ENCODE results near the gene RNF114.

DNA sequence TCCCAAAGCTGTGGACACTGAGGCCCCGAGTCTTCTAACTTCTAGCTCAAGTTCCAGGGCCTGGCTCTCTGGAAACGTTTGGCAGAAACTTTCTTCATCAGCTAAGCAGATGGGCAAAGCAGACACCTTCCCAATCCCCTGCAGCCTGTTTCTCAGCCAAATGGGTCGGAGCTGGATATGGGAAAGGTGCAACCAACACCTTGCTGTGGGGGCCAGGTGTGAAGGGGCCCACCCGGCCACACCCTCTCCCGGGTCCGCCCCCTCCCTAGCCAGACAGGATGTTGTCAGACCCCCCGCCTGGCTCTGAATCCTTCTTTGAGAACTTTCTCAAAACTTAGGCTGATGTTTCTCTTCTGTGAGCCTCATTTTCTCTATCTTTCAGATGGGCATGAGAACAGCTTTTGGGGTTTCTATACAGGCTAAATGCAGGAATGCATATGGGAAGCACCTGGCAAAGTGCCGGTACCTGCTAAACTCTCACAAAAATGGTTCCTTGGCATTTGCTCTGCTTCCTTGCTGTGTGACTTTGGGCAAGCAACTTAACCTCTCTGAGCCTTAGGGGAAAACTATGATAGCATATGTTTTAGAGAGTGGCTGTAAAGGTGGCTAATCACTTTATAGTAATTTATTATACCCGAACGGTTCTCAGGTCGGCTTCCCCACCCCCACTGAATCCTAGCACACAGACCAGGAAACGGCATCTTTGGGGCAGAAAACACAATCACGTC lies 48.4 kb downstream of the RNF114 start:
- TF ChIP-seq, protein P1, sequence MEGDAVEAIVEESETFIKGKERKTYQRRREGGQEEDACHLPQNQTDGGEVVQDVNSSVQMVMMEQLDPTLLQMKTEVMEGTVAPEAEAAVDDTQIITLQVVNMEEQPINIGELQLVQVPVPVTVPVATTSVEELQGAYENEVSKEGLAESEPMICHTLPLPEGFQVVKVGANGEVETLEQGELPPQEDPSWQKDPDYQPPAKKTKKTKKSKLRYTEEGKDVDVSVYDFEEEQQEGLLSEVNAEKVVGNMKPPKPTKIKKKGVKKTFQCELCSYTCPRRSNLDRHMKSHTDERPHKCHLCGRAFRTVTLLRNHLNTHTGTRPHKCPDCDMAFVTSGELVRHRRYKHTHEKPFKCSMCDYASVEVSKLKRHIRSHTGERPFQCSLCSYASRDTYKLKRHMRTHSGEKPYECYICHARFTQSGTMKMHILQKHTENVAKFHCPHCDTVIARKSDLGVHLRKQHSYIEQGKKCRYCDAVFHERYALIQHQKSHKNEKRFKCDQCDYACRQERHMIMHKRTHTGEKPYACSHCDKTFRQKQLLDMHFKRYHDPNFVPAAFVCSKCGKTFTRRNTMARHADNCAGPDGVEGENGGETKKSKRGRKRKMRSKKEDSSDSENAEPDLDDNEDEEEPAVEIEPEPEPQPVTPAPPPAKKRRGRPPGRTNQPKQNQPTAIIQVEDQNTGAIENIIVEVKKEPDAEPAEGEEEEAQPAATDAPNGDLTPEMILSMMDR (IDR thresholded peaks at IDR 0.05), result no peak
- TF ChIP-seq POLR2A (IDR thresholded peaks at IDR 0.05), result no peak

Data from lower leg skin (tissue), 3 donors.